NCI-H2107 treated with DMSO at 0.1 percent for 48 hours (cell line): ENCODE data around the gene DYNLT2B.
A peak's percentile ranks its signal among the peaks of the same experiment; 100 is the strongest.
"Not testable (repeated sequence)": the region's sequence is repeated elsewhere in the genome, so short reads cannot be mapped to it uniquely, and the experiment has no call there.

ENCODE experiments used
- DNase-seq: peaks from one replicate; lab custom pipeline; 2025; ENCODE audit not compliant: unreplicated experiment; lab: John Stamatoyannopoulos, UW

Gene DYNLT2B

GRCh38 chr3:196317687-196318467, at the start of gene DYNLT2B:
DYNLT2B (minus strand) TSS chr3:196318240; CDS start chr3:196318152, 88 bp downstream.
- peak; percentile 89 for DNase-seq

- DNase-seq: no peak
Observed at GRCh38 chr3:196365736-196366135, 47.7 kb upstream of the DYNLT2B start.

GRCh38 chr3:196360586-196360985, 42.5 kb upstream of the DYNLT2B start:
- DNase-seq: no peak

- not testable (repeated sequence) for DNase-seq
Observed at GRCh38 chr3:196358540-196358939, 40.5 kb upstream of the DYNLT2B start.

GRCh38 chr3:196357905-196358304, 39.9 kb upstream of the DYNLT2B start:
- DNase-seq: no peak

- no peak for DNase-seq
Observed at GRCh38 chr3:196356556-196356955, 38.5 kb upstream of the DYNLT2B start.

GRCh38 chr3:196355668-196356067, 37.6 kb upstream of the DYNLT2B start:
- DNase-seq: no peak

GRCh38 chr3:196354132-196354531, 36.1 kb upstream of the DYNLT2B start:
- no peak for DNase-seq

- no peak for DNase-seq
Observed at GRCh38 chr3:196351541-196351940, 33.5 kb upstream of the DYNLT2B start.

- DNase-seq: no peak
Observed at GRCh38 chr3:196350067-196350466, 32.0 kb upstream of the DYNLT2B start.

GRCh38 chr3:196348698-196349097, 30.7 kb upstream of the DYNLT2B start:
- DNase-seq: no peak

GRCh38 chr3:196344663-196345062, 26.6 kb upstream of the DYNLT2B start:
- no peak for DNase-seq

GRCh38 chr3:196343917-196344316, 25.9 kb upstream of the DYNLT2B start:
- DNase-seq: not testable (repeated sequence)

GRCh38 chr3:196341137-196341536, 23.1 kb upstream of the DYNLT2B start:
- no peak for DNase-seq

GRCh38 chr3:196340466-196340865, 22.4 kb upstream of the DYNLT2B start:
- DNase-seq: no peak

- no peak for DNase-seq
Observed at GRCh38 chr3:196339493-196340254, 21.6 kb upstream of the DYNLT2B start.

GRCh38 chr3:196339044-196339443, 21.0 kb upstream of the DYNLT2B start:
- DNase-seq: no peak

GRCh38 chr3:196336319-196337145, 18.5 kb upstream of the DYNLT2B start:
- DNase-seq: peak; percentile 21

- DNase-seq: no peak
Observed at GRCh38 chr3:196335503-196335948, 17.5 kb upstream of the DYNLT2B start.

GRCh38 chr3:196334982-196335381, 16.9 kb upstream of the DYNLT2B start:
- DNase-seq: no peak

GRCh38 chr3:196332168-196332567, 14.1 kb upstream of the DYNLT2B start:
- DNase-seq: no peak
